GM12873 (cell line): Measurements from ENCODE around the gene CRELD2.

ENCODE experiments used
- TF ChIP-seq, protein P1 (sequence below): IDR thresholded peaks from 2 replicates; pipeline ENCODE4 v1.5.1; 2012; ENCODE audit warnings: low read depth, mild to moderate bottlenecking, moderate library complexity, low read length, control low read depth; ENCODE audit not compliant: insufficient read depth; ENCODE audit errors: missing control alignments

CRELD2 gene

GRCh38 chr22:49951986-49952896 lies 33.8 kb downstream of the CRELD2 start:
- TF ChIP-seq, protein P1, sequence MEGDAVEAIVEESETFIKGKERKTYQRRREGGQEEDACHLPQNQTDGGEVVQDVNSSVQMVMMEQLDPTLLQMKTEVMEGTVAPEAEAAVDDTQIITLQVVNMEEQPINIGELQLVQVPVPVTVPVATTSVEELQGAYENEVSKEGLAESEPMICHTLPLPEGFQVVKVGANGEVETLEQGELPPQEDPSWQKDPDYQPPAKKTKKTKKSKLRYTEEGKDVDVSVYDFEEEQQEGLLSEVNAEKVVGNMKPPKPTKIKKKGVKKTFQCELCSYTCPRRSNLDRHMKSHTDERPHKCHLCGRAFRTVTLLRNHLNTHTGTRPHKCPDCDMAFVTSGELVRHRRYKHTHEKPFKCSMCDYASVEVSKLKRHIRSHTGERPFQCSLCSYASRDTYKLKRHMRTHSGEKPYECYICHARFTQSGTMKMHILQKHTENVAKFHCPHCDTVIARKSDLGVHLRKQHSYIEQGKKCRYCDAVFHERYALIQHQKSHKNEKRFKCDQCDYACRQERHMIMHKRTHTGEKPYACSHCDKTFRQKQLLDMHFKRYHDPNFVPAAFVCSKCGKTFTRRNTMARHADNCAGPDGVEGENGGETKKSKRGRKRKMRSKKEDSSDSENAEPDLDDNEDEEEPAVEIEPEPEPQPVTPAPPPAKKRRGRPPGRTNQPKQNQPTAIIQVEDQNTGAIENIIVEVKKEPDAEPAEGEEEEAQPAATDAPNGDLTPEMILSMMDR = no peak

GRCh38 chr22:49953027-49953679 lies 34.7 kb downstream of the CRELD2 start:
- TF ChIP-seq, protein P1 = no peak

DNA sequence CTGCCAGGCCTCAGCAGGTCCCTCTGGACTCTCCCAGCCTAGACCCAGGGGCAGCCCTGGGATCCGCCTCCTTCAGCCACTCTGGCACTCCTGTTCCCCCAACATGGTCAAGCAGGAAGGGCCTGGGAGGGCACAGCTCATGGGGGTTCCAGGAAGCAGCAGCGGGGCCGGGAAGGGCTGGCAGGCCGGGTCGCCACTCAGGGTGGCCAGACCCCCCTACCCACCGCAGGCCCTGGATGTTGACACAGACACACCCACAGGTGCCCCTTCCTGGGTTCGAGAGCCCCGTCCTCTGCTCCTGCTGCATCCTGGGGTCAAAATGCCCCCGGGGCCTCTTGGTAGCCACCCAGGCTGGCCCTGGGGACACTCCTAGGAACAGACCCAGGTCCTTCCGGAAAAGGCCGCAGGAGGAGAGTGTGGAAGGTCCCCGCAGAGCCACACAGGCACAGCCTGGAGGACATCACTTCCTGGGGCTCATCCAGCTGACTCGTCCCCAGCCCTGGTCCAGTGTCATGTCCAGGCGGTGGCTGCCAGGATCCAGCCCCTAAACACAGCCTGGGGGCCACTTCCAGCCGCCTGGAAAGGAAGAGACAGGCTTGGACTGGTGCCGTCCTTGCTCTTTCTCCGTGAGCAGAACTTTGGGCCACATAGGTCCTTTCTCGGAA lies 35.4 kb downstream of the CRELD2 start:
- TF ChIP-seq, protein P1 = no peak

- TF ChIP-seq, protein P1 = no peak
Measured at GRCh38 chr22:49954354-49954753, 35.9 kb downstream of the CRELD2 start.

GRCh38 chr22:49954991-49955580 lies 36.7 kb downstream of the CRELD2 start:
- TF ChIP-seq, protein P1 = no peak

GRCh38 chr22:49955581-49956417 lies 37.4 kb downstream of the CRELD2 start:
- TF ChIP-seq, protein P1 = no peak
